Left lobe of liver (tissue), 2 donors: ENCODE measurements around the gene SMPX. TPM values are rescaled to one million over a fixed set of nuclear protein-coding genes. Genes with fewer than 3 reads are reported as not detected.

ENCODE experiments used
- ATAC-seq: fragments of 200-7000 bp; cut with Tn5 transposase; one replicate; pipeline ENCODE4 v1.9.1; 2020; ENCODE audit warnings: mild to moderate bottlenecking, moderate library complexity
- DNase-seq: peaks from one replicate; pipeline ENCODE4 v3.0.0-alpha.2; 2020; ENCODE audit warnings: low spot score
- total RNA-seq: library from RNA; stranded (reverse); gene quantifications from one replicate; pipeline ENCODE4 v1.2.1, GENCODE V29; 2021
- donor health status: DM: no; HTN: no; CAD: no; lungs with moderate emphysema.
- donor health status: DM: no; HTN: yes; CAD: no.

Gene SMPX
- total RNA-seq, 1 donor from 2014 or later, result 0.96 TPM

DNA sequence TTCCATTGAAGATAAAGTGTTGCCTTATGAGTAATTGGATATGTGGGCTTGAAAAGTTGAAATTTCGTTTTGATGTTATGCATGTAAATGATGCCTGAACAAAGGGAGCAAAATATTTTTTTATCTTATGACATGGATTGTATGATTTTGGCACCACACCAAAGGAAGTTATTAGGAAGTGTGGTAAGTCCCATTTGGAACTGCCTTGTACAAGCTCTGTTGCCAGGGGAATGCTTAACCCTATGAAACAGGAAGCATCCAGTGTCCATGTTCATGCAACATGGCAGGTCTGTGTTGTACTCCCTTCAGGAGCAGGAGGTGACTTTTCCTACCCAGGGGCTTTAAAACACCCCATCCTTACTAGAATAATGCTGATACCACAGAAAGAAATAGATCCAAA lies 13.2 kb downstream of the SMPX start:
- no peak for ATAC-seq

DNA sequence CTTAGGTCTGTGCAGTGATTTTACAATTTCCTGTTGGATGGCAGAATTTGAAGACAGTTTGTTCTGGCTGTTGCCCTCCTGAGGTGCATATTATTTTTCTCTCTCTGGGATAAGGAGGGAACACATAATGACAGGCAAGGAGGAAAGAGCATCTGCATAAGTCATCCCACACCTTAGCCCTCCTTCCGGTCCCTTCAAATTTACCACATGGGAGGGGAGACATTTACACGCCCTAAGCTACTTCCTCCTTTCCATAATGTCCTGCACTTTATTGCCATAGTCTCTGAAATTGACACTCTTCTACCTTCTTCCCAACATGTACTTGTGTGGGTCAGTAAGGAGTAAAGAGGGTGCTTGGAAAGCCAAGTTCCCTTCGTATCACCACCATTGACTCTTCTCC lies 13.9 kb downstream of the SMPX start:
- DNase-seq, result no peak

More for the DNA sequence above, 13.2 kb downstream of the SMPX start:
- DNase-seq, result no peak

DNA sequence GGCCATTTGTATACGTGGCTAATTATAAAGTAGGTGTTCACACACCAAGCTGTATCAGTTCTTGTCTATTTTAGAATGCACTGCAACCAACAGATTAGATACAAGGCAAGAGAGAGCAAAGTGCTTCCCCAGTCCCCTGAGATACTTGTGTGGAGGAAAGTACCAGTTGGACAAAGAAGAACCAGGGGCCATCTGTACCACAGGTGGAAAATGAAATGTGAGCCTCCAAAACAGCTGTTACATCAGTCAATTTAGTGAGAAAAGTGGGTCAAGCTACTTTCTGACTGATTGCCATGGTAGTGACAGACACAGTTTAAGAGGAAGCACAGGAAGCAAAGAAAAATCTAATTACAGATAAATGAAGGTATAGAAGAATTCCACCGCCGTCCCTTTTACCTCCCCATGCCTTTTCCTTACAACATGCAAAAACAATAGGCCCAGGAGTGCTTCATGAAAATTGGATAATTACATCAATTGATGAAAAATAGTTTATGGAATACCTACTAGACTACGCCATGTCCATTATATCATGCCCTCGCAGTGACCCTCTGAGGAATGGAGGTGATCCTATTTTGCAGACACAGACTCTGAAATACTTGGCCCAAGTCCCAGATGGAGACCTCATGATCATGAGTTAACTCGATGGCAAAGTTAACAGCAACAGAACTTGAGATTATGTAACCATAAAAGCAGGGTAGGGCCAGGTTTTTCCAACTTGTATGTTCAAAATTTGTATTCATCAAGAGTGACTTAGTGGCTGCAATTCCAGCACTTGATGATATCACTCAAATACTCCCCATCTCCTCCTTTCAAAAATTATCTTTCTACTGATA lies 15.8 kb downstream of the SMPX start:
- peak; percentile 62 for ATAC-seq
- DNase-seq, result peak; percentile 56

More for the DNA sequence above, 13.9 kb downstream of the SMPX start:
- no peak for ATAC-seq

DNA sequence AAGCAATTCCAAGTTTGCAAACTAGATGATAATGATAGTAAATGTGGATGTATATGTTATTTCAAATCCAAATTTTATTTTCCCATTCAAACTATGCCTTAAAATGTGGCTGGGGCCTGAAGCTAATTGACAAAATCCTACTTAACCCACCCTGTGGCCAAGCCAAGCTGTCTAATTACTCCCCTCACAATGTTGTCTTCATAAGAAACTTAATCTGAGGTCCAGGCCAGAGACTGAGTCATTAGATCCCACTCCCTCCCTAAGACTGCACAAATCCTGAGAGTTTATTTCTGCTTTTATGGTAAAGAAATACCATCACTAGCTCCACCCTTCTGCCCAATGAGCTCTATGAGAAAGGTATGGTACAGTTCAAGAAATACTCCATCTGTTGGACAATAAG lies 16.6 kb downstream of the SMPX start:
- no peak for ATAC-seq
- DNase-seq, result no peak

DNA sequence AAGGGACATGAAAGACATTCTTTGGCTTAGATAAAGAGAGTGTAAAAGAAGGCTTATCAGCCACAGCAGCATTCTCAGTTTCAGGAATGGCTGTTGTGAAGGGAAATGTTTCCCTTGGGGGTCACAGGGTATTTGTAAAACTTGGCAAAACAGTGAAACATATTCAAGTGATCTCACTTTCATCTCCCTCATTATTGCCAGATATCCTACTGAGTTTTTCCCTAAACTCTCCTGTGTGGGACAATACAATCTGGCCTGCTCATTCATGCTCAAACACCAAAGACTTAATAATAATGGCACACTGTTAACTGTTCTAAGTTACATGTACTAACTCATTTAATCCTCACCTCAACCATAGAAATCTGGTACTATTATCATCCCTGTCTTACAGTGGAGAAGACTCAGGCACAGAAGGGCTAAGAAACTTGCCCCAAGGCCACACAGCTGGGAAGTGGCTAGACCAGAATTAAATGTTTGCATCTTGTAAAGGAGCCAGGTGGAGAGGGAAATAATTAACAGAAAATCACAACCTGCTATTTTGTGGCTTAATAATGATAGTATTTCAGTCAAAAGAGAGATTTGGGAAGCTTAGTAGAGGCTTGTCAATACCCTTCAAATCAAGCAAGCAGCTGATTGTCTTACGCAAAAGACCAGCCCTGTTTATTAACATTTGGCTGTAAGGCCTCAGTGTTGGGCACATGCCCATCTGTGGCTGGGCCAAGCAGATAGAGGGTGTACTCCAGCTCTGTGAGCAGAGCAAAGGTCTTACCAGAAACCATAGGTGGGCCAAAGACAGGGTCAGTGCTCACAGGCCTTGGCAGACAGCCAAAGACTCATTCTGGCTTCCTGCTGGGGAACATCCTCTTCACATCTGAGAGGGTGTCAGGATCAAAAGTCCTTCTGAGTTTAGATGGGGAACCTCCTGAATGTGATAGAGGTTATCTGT lies 17.3 kb downstream of the SMPX start:
- ATAC-seq, result peak; percentile 95
- peak; percentile 90 for DNase-seq

DNA sequence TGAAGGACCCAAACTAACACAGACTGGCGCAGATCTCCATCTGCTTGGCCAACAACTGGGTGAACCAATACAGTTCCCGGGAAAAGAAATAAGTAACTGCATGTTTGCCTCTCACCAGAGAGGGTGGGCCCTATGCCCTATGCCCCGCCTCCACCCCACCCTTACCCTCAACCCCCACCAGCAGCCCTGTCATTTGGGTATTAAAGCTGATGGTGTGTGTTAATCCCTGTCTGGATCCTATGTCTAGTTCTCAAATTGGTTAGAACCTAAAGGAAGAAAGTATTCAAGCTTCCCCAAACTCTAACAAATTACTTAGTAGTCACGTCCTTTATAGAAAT lies 19.0 kb downstream of the SMPX start:
- no peak for ATAC-seq

DNA sequence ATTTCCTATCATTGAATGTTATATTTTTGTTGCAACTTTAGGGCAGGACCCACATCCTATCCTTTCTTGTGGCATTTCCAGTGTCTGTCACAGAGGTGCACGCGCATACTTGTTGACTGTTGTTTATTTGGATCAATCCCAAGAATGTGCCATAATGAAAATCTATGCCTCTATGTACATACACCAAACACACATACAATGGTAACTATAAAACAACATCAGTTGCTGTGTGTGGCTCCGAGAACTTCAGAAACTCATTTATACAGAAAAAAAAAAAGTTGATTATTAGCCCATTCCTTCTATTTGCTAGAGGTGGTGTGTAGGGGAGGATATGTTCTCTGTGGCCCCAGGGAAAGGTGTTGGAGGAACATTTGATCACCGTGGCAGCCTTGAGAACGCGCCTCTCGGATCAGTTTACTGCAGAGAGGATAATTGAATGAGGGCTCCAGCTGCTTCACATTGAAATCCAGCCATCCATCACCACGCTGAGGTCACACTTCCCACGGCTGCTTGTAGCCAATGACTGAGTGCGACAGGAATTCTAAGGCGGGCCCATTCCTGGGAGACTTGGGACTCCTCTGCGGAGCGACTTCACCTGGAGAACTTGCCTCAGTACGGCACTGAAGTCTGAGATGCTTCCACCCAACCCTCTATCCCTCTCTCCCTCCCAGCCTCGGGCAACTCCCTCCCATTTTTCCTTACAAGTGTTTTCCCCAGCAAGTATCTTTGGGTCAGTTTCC lies 19.5 kb downstream of the SMPX start:
- ATAC-seq, result no peak
- no peak for DNase-seq

More for the DNA sequence above, 19.0 kb downstream of the SMPX start:
- DNase-seq, result no peak

DNA sequence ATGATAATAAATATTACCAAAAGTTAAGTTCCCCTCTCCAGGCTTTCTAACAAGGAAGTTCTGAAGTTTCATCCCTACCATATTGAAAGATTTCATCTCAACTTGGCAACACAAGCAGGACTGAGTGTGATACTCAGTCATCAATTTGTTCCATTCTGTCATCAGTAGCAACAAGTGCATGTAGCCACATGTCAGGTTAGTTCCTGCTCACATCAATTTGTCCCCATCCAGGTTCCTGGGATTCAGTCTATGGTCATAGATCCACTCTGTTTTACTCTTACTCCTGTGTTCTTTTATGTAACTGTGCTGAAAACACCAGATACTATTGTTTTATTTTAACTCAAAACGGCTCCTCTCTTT lies 22.2 kb downstream of the SMPX start:
- DNase-seq (no peak), ATAC-seq (no peak)

DNA sequence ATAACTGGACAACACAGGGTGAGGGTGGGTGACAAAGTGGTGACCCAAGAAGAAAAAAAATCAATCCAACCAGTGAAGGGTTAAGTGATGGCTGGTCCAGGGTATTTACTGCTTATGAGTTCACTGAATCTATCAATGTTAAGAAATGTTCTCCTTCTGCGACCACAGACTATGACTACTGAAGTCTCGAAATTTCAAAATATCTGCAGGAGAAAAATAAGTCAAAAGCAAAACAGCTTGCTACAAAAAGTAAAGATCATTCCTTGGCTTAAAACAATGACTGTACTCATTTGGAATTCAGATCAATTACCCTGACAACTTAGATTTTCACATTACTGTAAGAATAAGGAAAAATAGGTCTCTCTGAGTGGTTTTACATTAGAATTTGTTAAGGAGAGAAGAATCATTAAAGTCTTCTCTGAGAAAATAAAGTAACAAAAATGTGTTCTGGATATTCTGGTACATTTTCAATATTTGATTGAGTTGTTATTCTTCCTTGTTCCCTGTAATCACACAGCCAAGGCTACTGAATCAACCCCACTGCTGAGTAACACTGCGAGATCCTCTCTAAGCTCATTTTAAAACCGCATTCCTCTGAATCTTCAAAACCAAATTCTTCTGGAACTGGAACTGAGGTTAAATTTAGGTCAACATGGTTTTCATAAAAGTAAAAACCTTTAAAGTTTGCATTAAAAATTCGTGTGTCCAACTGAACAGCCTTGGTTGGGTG lies 22.7 kb downstream of the SMPX start:
- ATAC-seq (no peak), DNase-seq (no peak)

DNA sequence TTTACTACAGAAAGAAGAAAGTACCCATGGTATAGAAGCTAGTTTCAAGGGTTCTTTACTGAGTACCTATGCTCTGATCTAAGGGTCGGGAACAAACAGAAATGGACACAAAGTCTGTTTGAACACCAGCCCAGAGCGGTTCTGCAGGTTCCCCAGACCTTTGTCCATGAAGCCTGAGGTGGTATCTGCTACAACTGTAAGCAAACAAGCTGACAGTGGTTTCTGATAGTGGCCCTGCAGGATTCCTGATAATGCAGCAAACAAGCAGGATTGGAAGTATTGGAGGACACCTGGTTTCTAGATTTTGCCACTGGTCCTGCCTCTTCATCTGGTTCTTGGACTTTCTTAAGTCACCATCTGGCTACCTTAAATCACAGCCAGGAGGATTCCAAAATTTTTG lies 23.7 kb downstream of the SMPX start:
- DNase-seq (peak; percentile 56), ATAC-seq (peak; percentile 97)

DNA sequence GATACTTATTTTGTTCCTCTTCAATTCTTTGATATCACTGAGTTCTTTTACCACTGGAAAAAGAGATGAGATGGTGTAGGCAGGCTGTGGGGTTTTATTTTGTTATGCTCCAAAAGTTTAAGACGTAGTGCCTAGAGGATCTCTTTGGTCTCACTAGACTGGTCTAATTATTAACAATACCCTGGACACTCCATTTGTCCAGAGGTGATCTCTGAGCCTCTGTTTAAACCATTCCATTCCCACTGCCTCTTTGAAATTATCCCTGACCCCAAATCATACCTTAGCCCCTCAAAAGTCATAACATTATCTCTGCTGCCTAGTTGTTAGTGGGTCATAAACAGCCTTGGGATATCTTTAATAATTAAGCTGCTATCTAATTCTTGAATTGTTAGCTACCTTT lies 24.2 kb downstream of the SMPX start:
- no peak for DNase-seq
- ATAC-seq, result peak; percentile 70

DNA sequence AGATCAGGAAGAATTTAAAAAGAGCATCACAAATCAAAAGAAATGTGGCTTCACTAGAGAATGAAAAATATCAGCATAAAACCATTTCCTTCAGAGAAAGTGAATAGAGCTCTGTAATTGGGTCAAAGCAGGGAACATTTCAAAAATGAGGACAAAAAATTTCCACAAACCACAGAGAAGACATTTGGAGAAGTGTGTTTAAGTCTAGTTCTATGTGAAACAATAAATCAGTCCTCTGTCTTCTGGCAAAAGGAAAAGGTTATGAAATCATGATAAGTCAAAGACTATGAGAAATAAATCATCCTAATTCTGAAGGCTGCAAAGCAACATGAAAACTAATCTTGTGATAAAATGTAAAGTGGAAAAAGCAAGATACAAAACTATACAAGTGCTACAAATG lies 27.9 kb downstream of the SMPX start:
- no peak for DNase-seq
- ATAC-seq, result no peak

DNA sequence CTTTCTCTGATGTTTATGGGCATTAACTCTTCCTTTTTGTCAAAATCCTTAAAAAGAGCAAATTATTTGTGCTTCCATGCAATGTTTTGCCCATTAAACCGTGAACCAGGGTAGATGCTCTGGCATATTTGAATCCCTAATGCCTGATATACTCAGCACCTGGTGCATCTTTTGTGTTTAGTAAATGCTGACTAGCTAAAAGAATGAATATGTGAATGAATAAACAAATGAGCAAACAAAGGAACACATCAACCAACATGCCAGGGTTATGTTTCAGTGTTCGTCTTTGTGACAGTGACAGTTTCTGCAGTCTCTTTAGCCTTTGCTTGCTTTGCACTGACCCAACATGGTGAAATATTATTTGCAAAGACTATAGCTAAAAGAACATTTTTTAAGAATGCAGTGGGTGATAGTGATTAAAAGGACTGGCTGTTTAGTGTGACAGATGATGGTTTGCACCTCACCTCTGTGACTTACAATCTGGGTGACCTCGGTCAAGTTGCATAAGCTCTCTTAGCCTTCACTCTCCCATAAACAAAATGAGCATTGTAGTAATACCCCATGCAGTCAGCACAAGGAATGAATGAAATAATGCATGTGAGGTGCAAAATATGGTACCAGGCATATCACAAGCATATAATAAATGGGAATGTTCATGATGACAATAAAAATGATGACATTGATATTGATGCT lies 29.5 kb downstream of the SMPX start:
- ATAC-seq (no peak), DNase-seq (no peak)

DNA sequence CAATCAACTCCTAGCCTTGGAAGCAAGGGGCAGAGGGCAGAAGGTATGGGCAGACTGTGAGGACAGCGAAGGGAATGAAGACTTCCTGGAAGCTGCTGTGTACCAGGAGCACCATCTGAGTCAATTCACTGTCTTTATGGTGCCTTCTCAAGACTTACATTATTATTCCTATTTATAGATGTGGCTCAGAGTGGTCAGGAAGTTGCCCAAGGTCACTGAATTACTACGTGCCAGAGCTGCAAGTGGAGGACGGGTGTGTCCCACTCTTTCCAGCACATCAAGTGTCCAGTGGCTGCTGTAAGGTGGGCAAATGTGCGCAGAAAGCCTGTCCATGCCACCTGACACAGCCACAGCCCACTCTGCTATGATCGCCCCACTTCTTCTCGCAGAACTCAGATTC lies 32.0 kb downstream of the SMPX start:
- no peak for ATAC-seq
- DNase-seq, result no peak

DNA sequence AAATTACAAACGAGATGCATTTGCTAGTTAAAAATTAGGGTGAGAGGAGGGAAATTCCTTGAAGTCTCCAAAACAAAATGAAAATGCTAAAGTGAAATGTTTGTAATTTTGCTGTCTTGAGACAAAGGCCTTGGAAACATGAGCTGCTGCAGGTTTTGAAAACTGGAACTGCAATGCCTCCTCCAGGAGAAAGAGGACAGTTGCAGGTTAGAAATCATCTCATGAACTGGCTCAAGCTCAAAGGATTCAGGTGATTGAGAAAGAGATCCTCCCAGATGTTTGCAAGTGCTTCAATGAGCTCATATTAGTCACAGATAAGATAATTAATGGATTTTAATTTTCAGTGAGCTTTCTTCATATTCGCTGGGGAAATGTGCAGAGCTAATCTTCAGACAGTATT lies 32.4 kb downstream of the SMPX start:
- DNase-seq (no peak), ATAC-seq (peak; percentile 77)

DNA sequence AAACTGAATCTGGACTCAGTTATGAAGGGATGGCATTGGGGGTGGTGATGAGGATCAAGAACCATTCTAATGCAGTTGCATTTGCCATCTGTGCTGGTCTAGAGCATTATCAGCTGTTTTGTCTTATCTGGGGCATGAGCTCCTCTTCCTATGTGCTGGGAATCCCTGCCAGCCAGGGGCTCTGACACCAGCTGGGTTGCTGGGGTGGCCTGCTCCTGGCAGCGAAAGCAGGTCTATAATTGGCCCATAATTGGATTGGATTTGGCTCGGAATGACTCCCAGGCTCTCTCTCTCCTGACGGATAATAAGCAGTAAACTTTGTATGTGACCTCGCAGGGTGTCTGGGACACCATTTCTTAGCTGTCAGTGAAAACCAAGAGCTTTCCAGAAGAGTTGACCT lies 34.1 kb downstream of the SMPX start:
- DNase-seq, result no peak
- no peak for ATAC-seq

DNA sequence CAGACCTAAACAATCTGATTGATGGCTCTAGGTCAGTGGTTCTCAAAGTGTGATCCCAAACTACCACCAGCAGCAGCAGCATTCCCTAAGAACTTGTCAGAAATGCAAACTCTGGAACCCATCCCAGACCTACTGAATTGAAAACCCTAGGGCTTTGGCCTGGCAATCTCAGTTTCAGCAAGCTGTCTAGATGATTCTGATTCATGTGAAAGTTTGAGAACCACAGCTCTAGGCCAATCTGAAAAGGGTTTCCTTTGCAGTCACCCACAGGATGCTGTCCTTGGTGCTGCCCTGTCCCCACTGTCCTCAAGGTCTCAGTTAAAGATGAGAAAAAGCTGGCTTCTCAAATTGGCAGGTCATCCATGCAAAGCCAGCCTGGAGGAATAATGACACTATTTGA lies 34.8 kb downstream of the SMPX start:
- DNase-seq (no peak), ATAC-seq (no peak)

DNA sequence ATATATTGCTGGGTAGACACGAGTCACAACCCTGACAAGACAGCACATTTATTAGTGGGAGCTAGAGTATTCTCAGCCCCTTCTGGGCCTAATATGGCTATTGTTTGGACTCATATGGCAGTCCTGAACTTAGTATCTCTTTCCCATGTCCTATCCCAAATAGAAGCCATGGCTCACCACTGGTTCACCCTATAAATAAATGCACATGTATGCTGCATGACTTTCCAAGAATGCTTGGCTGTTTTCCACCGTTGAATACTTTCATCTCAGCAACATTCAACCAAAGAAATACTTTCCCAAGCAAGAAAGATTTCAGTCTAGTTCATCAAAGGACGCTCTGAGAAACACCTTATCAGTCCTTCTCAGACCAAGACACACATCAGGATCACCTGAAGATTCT lies 36.7 kb downstream of the SMPX start:
- no peak for ATAC-seq

DNA sequence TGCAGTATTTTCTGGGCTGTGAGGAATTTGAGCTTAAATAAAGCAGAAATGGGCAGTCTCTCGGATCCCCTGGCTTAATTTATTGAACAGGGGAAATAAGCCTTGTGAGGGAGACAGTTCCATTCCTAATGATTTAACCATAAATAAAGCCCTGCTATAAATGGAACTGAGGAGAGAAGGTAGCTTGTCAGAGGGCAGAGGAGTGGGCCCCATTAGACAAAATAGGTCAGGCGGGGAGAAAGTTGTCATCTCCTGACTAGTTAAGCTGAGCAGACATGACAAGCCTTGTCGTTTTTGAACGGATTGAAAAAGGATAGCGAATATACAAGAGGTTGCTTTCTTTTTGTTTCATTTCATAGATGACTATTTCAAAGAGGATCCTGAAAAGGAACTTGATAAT lies 39.3 kb downstream of the SMPX start:
- ATAC-seq, result no peak
- DNase-seq, result no peak

More for the DNA sequence above, 36.7 kb downstream of the SMPX start:
- DNase-seq, result no peak

DNA sequence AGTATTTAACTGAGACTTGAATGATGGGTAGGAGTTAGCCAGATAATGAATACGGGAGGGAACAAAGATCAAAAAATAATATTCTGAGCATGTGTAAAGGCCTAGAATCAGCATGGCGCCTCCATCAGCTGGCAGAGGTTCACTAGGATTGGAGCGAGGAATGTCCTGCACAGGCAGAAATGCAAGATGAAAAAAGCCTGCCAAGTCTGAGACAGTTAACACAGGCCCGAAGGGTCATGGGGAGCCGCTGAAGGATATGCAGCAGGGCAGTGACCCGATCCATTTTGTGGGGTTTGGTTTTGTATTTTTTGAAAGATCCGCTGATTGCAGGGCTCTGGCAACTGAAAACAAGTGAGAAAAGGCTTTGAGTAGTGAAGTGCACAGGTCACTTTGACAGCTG lies 40.1 kb downstream of the SMPX start:
- ATAC-seq, result no peak
- DNase-seq, result no peak
